LNCaP clone FGC (cell line): ENCODE results near the gene PTPN11.
A peak's percentile ranks its signal among the peaks of the same experiment; 100 is the strongest.

Source experiments
- DNase-seq: peaks from one replicate; pipeline ENCODE4 v3.0.0-alpha.2; 2011; ENCODE audit warnings: low read depth
- H3K4me3 ChIP-seq: 2 replicates; pipeline ENCODE4 v1.5.1; 2011; ENCODE audit warnings: mild to moderate bottlenecking, low read depth, low read length, control low read depth
- CTCF ChIP-seq: IDR thresholded peaks from 2 replicates; pipeline ENCODE4 v1.5.1; 2012; ENCODE audit warnings: mild to moderate bottlenecking; ENCODE audit not compliant: control insufficient read depth, insufficient read depth; ENCODE audit errors: extremely low read depth

PTPN11 gene

GRCh38 chr12:112418608-112419296 lies at the start of gene PTPN11:
TSS of gene PTPN11 (plus strand) at chr12:112418947. CDS start at chr12:112419112, 165 bp downstream.
- DNase-seq = no peak
- peak within 1 kb of the TSS; percentile 77 for H3K4me3 ChIP-seq
- peak; percentile 31 for TF ChIP-seq CTCF

DNA sequence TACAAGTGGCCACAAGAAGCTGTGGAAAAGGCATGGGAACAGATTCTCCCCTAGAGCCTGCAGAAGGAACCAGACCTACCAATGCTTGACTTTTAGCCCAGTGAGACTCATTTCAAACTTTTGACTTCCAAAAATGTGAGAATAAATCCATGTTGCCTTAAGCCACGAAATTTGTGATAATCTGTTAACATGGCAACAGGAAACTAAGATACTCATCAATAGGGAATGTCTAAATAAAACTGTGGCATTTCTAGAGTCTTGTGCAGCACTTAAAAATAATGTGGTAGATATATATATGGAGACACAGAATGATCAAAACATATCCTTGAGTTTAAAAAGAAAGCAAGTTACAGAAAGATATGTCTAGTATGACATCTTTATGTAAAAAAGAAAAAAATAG lies 48.5 kb upstream of the PTPN11 start:
- no peak for TF ChIP-seq CTCF
- no peak for DNase-seq
- H3K4me3 ChIP-seq = no peak overlapping the region

DNA sequence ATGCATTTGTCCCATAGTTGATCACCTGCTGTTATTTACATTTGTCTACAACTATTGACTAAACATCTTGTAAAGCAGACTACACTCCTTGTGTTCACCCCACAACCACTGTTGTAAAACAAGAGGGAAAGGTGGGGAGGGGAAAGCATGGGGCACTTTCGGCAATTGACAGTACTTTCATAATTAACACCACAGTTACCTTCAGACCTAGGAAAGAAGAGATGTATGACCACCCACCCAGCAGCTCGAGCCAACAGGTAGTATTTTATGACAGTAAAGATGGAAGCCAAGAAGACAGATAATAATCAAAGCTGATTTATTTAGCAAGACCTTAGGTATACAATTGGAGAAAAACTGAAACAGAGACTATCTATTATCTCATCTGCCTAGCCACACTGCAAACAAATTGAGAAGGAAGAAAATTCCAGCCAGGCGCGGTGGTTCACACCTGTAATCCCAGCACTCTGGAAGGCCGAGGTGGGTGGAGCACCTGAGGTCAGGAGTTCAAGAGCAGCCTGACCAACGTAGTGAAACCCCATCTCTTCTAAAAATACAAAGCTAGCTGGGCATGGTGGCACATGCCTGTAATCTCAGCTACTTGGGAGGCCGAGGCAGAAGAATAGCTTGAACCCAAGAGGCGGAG lies 47.8 kb upstream of the PTPN11 start:
- H3K4me3 ChIP-seq = peak overlapping the region; percentile 3; the same call in 1 of the 2 replicates
- TF ChIP-seq CTCF = no peak
- DNase-seq = peak; percentile 90

- no peak for TF ChIP-seq CTCF
- no peak for DNase-seq
- no peak overlapping the region for H3K4me3 ChIP-seq
Measured at GRCh38 chr12:112374166-112374740, 44.5 kb upstream of the PTPN11 start.

GRCh38 chr12:112375105-112375504 lies 43.6 kb upstream of the PTPN11 start:
- TF ChIP-seq CTCF = no peak
- no peak overlapping the region for H3K4me3 ChIP-seq
- peak; percentile 46 for DNase-seq

DNA sequence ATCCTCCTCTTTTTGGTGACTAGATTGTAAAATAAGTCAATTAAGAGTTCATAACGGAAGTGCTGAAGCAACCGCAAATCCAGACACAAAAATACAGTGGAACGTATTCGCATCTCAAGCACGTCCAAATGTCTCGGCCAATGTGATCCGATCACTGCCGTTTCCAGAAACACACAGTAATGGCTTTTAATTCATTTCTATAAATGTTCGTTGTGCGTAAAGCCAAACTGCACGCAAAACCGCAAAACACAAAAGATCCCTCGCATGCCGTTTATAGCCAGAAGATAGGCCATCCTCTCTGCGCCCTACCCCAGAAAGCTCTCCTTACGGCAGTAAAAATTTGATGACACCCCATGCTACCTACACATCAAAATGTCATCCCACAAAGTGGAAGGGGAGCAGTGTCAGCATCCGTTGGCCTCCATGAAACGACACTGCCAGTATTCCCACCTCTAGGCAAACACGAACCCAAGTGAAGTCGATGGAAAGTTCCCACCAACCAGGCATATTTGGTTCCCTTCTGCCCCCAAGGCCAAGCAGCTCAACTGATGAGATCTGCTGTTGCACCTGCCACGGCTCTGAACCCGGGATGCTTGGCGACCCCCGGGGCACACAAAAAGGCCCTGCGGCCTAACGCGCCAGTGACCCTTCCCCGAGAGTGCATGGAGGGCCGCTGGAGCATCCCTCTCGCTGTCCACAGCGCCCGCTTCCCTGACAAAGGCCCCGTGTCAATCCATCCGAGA lies 37.9 kb upstream of the PTPN11 start:
- H3K4me3 ChIP-seq = peak overlapping the region; percentile 74
- DNase-seq = no peak
- no peak for TF ChIP-seq CTCF
